Brain microvascular endothelial cell (primary cell): ENCODE results near the gene FNDC3B.

Experiments used
- DNase-seq: peaks from one replicate; pipeline ENCODE4 v3.0.0-alpha.2; 2020
- H3K27ac ChIP-seq: fragments of 250-450 bp; sonication (Bioruptor Pico); 2 replicates; pipeline ENCODE4 v1.5.1; 2020; ENCODE audit warnings: mild to moderate bottlenecking, moderate library complexity
- H3K27me3 ChIP-seq: fragments of 250-450 bp; sonication (Bioruptor Pico); replicated peaks from 2 replicates; pipeline ENCODE4 v1.5.1; 2020; ENCODE audit warnings: mild to moderate bottlenecking
- H3K36me3 ChIP-seq: fragments of 250-450 bp; sonication (Bioruptor Pico); replicated peaks from 2 replicates; pipeline ENCODE4 v1.5.1; 2020; ENCODE audit warnings: mild to moderate bottlenecking
- H3K4me3 ChIP-seq: 2 replicates; pipeline ENCODE4 v1.5.1; 2011; ENCODE audit warnings: low read depth, mild to moderate bottlenecking, control low read depth, low read length, moderate library complexity
- CTCF ChIP-seq: IDR thresholded peaks from 2 replicates; pipeline ENCODE4 v1.5.1; 2011; ENCODE audit warnings: low read depth, mild to moderate bottlenecking, moderate library complexity, low read length, control low read depth, inconsistent platforms; ENCODE audit errors: missing control alignments
- in situ Hi-C: cut with HindIII; loops from 2 replicates; pipeline ENCODE4 v1.10.0; 2017; ENCODE audit warnings: low sequenced_read_pairs, low pct_ligation_motif_present

FNDC3B gene

GRCh38 chr3:172051310-172051956 is 12.1 kb downstream of the FNDC3B start:
- Histone ChIP-seq H3K36me3 (peaks cover 45% of the 10 kb centered on the region), H3K27me3 (no peaks in the 10 kb centered on the region), H3K27ac (no peak overlapping the region), H3K4me3 (no peak overlapping the region)
- in situ Hi-C loops, result no loop called here
- DNase-seq, result no peak
- no peak for TF ChIP-seq CTCF

GRCh38 chr3:172051957-172052354 is 12.6 kb downstream of the FNDC3B start:
- Histone ChIP-seq H3K27ac (no peak overlapping the region), H3K4me3 (no peak overlapping the region), H3K36me3 (peaks cover 43% of the 10 kb centered on the region), H3K27me3 (no peaks in the 10 kb centered on the region)
- in situ Hi-C loops, result no loop called here
- no peak for DNase-seq
- no peak for TF ChIP-seq CTCF

GRCh38 chr3:172052405-172052804 is 13.0 kb downstream of the FNDC3B start:
- Histone ChIP-seq H3K36me3 (peaks cover 45% of the 10 kb centered on the region), H3K4me3 (no peak overlapping the region), H3K27ac (no peak overlapping the region), H3K27me3 (no peaks in the 10 kb centered on the region)
- in situ Hi-C loops, result no loop called here
- no peak for DNase-seq
- no peak for TF ChIP-seq CTCF

- TF ChIP-seq CTCF, result no peak
- H3K36me3 ChIP-seq, result peaks cover 40% of the 10 kb centered on the region
- no peak for DNase-seq
- no peak overlapping the region for H3K4me3 ChIP-seq
- in situ Hi-C loops, result no loop called here
- no peak overlapping the region for H3K27ac ChIP-seq
- no peaks in the 10 kb centered on the region for H3K27me3 ChIP-seq
These were observed 14.9 kb downstream of the FNDC3B start for GRCh38 chr3:172054115-172054764.

GRCh38 chr3:172056416-172056815 is 17.0 kb downstream of the FNDC3B start:
- Histone ChIP-seq H3K27me3 (no peaks in the 10 kb centered on the region), H3K4me3 (no peak overlapping the region), H3K27ac (no peak overlapping the region), H3K36me3 (peaks cover 24% of the 10 kb centered on the region)
- in situ Hi-C loops, result no loop called here
- TF ChIP-seq CTCF, result no peak
- DNase-seq, result no peak
